Gastroesophageal sphincter (tissue), 3 donors: ENCODE measurements around the gene SYNM.

Experiments used
- POLR2A ChIP-seq, 2 donors: fragments of 450-650 bp; IDR thresholded peaks; one replicate each; pipeline ENCODE4 v1.6.1; 2017; ENCODE audit warnings: antibody characterized with exemption in 2 of 2, mild to moderate bottlenecking in 2 of 2, moderate library complexity in 1 of 2
- POLR2AphosphoS5 ChIP-seq: sonication (generic); formaldehyde crosslinking; IDR thresholded peaks from one replicate; pipeline ENCODE4 v1.6.1; 2017; ENCODE audit warnings: antibody characterized with exemption
- TF ChIP-seq, protein P1 (sequence below), 4 experiments: fragments of 200-600 bp in 2 of 4; fragments of 450-650 bp in 2 of 4; sonication (generic) in 1 of 4; IDR thresholded peaks; one replicate each; pipeline ENCODE4 v1.5.1; 2017 to 2019; ENCODE audit warnings: antibody characterized with exemption in 4 of 4, mild to moderate bottlenecking in 2 of 4, moderate library complexity in 2 of 4

- TF ChIP-seq, protein P1, sequence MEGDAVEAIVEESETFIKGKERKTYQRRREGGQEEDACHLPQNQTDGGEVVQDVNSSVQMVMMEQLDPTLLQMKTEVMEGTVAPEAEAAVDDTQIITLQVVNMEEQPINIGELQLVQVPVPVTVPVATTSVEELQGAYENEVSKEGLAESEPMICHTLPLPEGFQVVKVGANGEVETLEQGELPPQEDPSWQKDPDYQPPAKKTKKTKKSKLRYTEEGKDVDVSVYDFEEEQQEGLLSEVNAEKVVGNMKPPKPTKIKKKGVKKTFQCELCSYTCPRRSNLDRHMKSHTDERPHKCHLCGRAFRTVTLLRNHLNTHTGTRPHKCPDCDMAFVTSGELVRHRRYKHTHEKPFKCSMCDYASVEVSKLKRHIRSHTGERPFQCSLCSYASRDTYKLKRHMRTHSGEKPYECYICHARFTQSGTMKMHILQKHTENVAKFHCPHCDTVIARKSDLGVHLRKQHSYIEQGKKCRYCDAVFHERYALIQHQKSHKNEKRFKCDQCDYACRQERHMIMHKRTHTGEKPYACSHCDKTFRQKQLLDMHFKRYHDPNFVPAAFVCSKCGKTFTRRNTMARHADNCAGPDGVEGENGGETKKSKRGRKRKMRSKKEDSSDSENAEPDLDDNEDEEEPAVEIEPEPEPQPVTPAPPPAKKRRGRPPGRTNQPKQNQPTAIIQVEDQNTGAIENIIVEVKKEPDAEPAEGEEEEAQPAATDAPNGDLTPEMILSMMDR (IDR thresholded peaks at IDR 0.05), result no peak
- peak; percentile 28 to 33 for TF ChIP-seq POLR2A (IDR thresholded peaks at IDR 0.05)
- TF ChIP-seq POLR2AphosphoS5, result peak; percentile 77
Measured at GRCh38 chr15:99110581-99111320, 5.9 kb downstream of the SYNM start.
